OCI-LY7 (cell line): Measurements from ENCODE around the gene RNF130.

Experiments
- CTCF ChIP-seq: fragments of 200-600 bp; sonication (generic); conservative IDR thresholded peaks from 2 replicates; pipeline ENCODE4 v1.5.1; 2014; ENCODE audit warnings: mild to moderate bottlenecking, antibody characterized with exemption, low read length, moderate library complexity, mixed read lengths
- EZH2phosphoT487 ChIP-seq: fragments of 200-600 bp; sonication (generic); IDR thresholded peaks from 2 replicates; pipeline ENCODE4 v1.6.1; 2018; ENCODE audit warnings: low read depth, borderline replicate concordance, mild to moderate bottlenecking, mixed run types, antibody characterized with exemption, low read length, moderate library complexity, mixed read lengths

GRCh38 chr5:179926657-179927056 lies 144.9 kb downstream of the RNF130 start:
- TF ChIP-seq CTCF, result no peak
- no peak for TF ChIP-seq EZH2phosphoT487
